NCI-H446 treated with DMSO at 0.1 percent for 48 hours (cell line): Measurements from ENCODE around the gene TRIM50.
"Not testable (repeated sequence)": the region's sequence is repeated elsewhere in the genome, so short reads cannot be mapped to it uniquely, and the experiment has no call there.

Experiments used
- DNase-seq: peaks from one replicate; lab custom pipeline; 2025; lab: John Stamatoyannopoulos, UW

The TRIM50 gene

GRCh38 chr7:73350306-73351068 is 22.6 kb upstream of the TRIM50 start:
- DNase-seq, result no peak

- no peak for DNase-seq
Measured at GRCh38 chr7:73349763-73350162, 21.9 kb upstream of the TRIM50 start.

- DNase-seq, result no peak
Measured at GRCh38 chr7:73345951-73346350, 18.1 kb upstream of the TRIM50 start.

- no peak for DNase-seq
Measured at GRCh38 chr7:73345538-73345937, 17.7 kb upstream of the TRIM50 start.

GRCh38 chr7:73343671-73344380 is 15.9 kb upstream of the TRIM50 start:
- no peak for DNase-seq

GRCh38 chr7:73342645-73343044 is 14.8 kb upstream of the TRIM50 start:
- DNase-seq, result no peak

GRCh38 chr7:73341877-73342276 is 14.0 kb upstream of the TRIM50 start:
- no peak for DNase-seq

- DNase-seq, result no peak
Measured at GRCh38 chr7:73340514-73340913, 12.6 kb upstream of the TRIM50 start.

GRCh38 chr7:73338321-73338720 is 10.4 kb upstream of the TRIM50 start:
- DNase-seq, result no peak

GRCh38 chr7:73332447-73332846 is 4.6 kb upstream of the TRIM50 start:
- no peak for DNase-seq

GRCh38 chr7:73330772-73331171 is 2.9 kb upstream of the TRIM50 start:
- DNase-seq, result no peak

GRCh38 chr7:73329861-73330581 is 2.1 kb upstream of the TRIM50 start:
- no peak for DNase-seq

- no peak for DNase-seq
Measured at GRCh38 chr7:73328696-73329095, 814 bp upstream of the TRIM50 start.

- DNase-seq, result not testable (repeated sequence)
Measured at GRCh38 chr7:73327449-73327848, 433 bp downstream of the TRIM50 start.

- DNase-seq, result not testable (repeated sequence)
Measured at GRCh38 chr7:73325424-73325823, 2.5 kb downstream of the TRIM50 start.

- DNase-seq, result not testable (repeated sequence)
Measured at GRCh38 chr7:73324081-73324845, 3.6 kb downstream of the TRIM50 start.

- DNase-seq, result not testable (repeated sequence)
Measured at GRCh38 chr7:73323434-73324080, 4.3 kb downstream of the TRIM50 start.

- not testable (repeated sequence) for DNase-seq
Measured at GRCh38 chr7:73320009-73320408, 7.9 kb downstream of the TRIM50 start.

- DNase-seq, result not testable (repeated sequence)
Measured at GRCh38 chr7:73319541-73319940, 8.3 kb downstream of the TRIM50 start.

- DNase-seq, result not testable (repeated sequence)
Measured at GRCh38 chr7:73318656-73319204, 9.2 kb downstream of the TRIM50 start.

GRCh38 chr7:73316521-73316920 is 11.4 kb downstream of the TRIM50 start:
- DNase-seq, result no peak
